GM21390 (cell line): ENCODE results near the gene PSMB8.

ENCODE experiments used
- ATAC-seq: cut with Tn5 transposase; IDR thresholded peaks from one replicate; pipeline ENCODE4 v1.9.1; 2021; ENCODE audit not compliant: unreplicated experiment

Gene PSMB8

GRCh38 chr6:32857156-32857891, 13.5 kb upstream of the PSMB8 start:
- ATAC-seq: no peak

- ATAC-seq: no peak
Measured at GRCh38 chr6:32855467-32856174, 11.8 kb upstream of the PSMB8 start.

GRCh38 chr6:32854376-32855178, 10.7 kb upstream of the PSMB8 start:
- no peak for ATAC-seq

GRCh38 chr6:32853541-32854375, 9.9 kb upstream of the PSMB8 start, which contains the start of the genes PSMB9 and TAP1:
Gene PSMB9 (plus strand): TSS chr6:32854192. CDS start chr6:32854230, 38 bp downstream.
Gene TAP1 (minus strand): TSS chr6:32853704. CDS start chr6:32853636, 68 bp downstream.
- peak; percentile 70 for ATAC-seq

- ATAC-seq: peak; percentile 22
Measured at GRCh38 chr6:32852844-32853540, 9.1 kb upstream of the PSMB8 start.

- no peak for ATAC-seq
Measured at GRCh38 chr6:32852018-32852843, 8.4 kb upstream of the PSMB8 start.

GRCh38 chr6:32851025-32851424, 7.2 kb upstream of the PSMB8 start:
- no peak for ATAC-seq

GRCh38 chr6:32849126-32849525, 5.3 kb upstream of the PSMB8 start:
- ATAC-seq: no peak

GRCh38 chr6:32847795-32848194, 3.9 kb upstream of the PSMB8 start:
- ATAC-seq: no peak

GRCh38 chr6:32847004-32847403, 3.2 kb upstream of the PSMB8 start:
- ATAC-seq: no peak

- no peak for ATAC-seq
Measured at GRCh38 chr6:32845384-32845884, 1.6 kb upstream of the PSMB8 start.

- no peak for ATAC-seq
Measured at GRCh38 chr6:32844839-32845383, 1.1 kb upstream of the PSMB8 start.

- no peak for ATAC-seq
Measured at GRCh38 chr6:32843331-32843978, 392 bp downstream of the PSMB8 start.

- no peak for ATAC-seq
Measured at GRCh38 chr6:32842690-32843089, 1.2 kb downstream of the PSMB8 start.

- no peak for ATAC-seq
Measured at GRCh38 chr6:32842021-32842650, 1.7 kb downstream of the PSMB8 start.

- no peak for ATAC-seq
Measured at GRCh38 chr6:32840604-32841246, 3.1 kb downstream of the PSMB8 start.

GRCh38 chr6:32839356-32839755, 4.5 kb downstream of the PSMB8 start:
- no peak for ATAC-seq
